GM12892 (cell line): ENCODE results near the gene AOX1.

Experiments
- POLR2A ChIP-seq: IDR thresholded peaks from 2 replicates; pipeline ENCODE4 v1.6.1; 2011; ENCODE audit warnings: low read depth, low read length, control low read depth
- POLR2AphosphoS5 ChIP-seq: IDR thresholded peaks from 2 replicates; pipeline ENCODE4 v1.6.1; 2011; ENCODE audit warnings: low read depth, low read length, control low read depth

DNA sequence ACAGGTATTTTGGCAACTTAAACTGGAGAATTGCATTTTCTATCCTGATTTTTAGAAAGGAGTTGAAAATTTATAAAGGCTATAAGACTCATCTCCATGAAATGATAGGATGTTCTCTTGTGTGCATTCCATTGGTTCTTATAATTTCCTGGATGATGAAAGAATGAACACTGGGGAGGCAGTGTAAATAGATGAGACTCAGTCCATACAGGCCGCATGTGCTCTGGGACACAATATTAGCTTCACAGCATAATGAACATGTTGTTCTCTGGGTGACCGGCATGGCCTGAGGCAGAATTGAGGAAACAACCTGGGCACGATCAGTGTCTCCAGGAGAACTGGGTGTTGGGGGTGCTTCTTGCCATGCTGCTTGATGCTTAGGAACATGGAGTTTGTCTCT lies 38.8 kb downstream of the AOX1 start:
- TF ChIP-seq POLR2AphosphoS5 (no peak), POLR2A (no peak)
